GM12878 (cell line): ENCODE data around the gene SETBP1. TPM values are rescaled to one million over a fixed set of nuclear protein-coding genes. Genes with fewer than 3 reads are reported as not detected.

ENCODE experiments used
- EED ChIP-seq: sonication (generic); IDR thresholded peaks from 2 replicates; pipeline ENCODE4 v1.6.1; 2016; ENCODE audit warnings: antibody characterized with exemption, low read depth
- ESRRA ChIP-seq: IDR thresholded peaks from 2 replicates; pipeline ENCODE4 v1.6.1; 2012; ENCODE audit warnings: mild to moderate bottlenecking, low read length, improper control_type of control experiment
- JUNB ChIP-seq: IDR thresholded peaks from 2 replicates; pipeline ENCODE4 v1.6.1; 2016; ENCODE audit warnings: antibody characterized with exemption, mild to moderate bottlenecking
- KLF5 ChIP-seq: fragments of 450-650 bp; IDR thresholded peaks from 2 replicates; pipeline ENCODE4 v1.6.1; 2014; ENCODE audit warnings: mild to moderate bottlenecking; ENCODE audit not compliant: partially characterized antibody
- PAX8 ChIP-seq: fragments of 450-650 bp; IDR thresholded peaks from 2 replicates; pipeline ENCODE4 v1.6.1; 2017; ENCODE audit warnings: mild to moderate bottlenecking, moderate library complexity
- SMC3 ChIP-seq: IDR thresholded peaks from 2 replicates; pipeline ENCODE4 v1.6.1; 2011; ENCODE audit warnings: low read length, improper control_type of control experiment, borderline replicate concordance
- STAT3 ChIP-seq: IDR thresholded peaks from 2 replicates; pipeline ENCODE4 v1.6.1; 2011; ENCODE audit warnings: low read depth, low read length, improper control_type of control experiment
- YY1 ChIP-seq: IDR thresholded peaks from 2 replicates; pipeline ENCODE4 v1.6.1; 2011; ENCODE audit warnings: low read depth, mild to moderate bottlenecking, low read length
- ZNF24 ChIP-seq: fragments of 450-650 bp; IDR thresholded peaks from 2 replicates; pipeline ENCODE4 v1.6.1; 2017; ENCODE audit warnings: antibody characterized with exemption, mild to moderate bottlenecking
- polyA plus RNA-seq, 11 experiments: library from polyadenylated mRNA; depleted of rRNA in 4 of 11; unstranded in 6 of 11; stranded (reverse) in 5 of 11; fragments of >200 nt; fragmentation: Nextera tagmentation in 4 of 11; fragmentation: Illumina TruSeq in 1 of 11; extraction: Ambion mirVana in 4 of 11; extraction: Trizol in 1 of 11; gene quantifications; 1 replicate in 1 of 11; 2 replicates in 10 of 11; pipeline versions ENCODE4 v1.2.1 to v1.2.3, GENCODE V29; 2011 to 2016; ENCODE audit warnings: inconsistent platforms in 2 of 11, missing spikeins in 2 of 11, low read depth in 1 of 11
- total RNA-seq, 4 experiments: library from RNA; depleted of rRNA in 3 of 4; stranded (reverse); fragments of >200 nt in 3 of 4; fragmentation: Illumina TruSeq in 1 of 4; extraction: Trizol in 1 of 4; gene quantifications; 2 replicates each; pipeline versions ENCODE4 v1.2.1 to v1.2.3, GENCODE V29; 2013 to 2021
- TF ChIP-seq, protein P1 (sequence below): fragments of 450-650 bp; IDR thresholded peaks from 2 replicates; pipeline ENCODE4 v1.6.1; 2018; ENCODE audit warnings: mild to moderate bottlenecking, low read depth, moderate library complexity; ENCODE audit not compliant: partially characterized antibody

SETBP1 gene
- total and polyA plus RNA-seq, 10 of the 15 experiments (the other 5 are each of a cell fraction or from before 2014, with no cell fraction given): 0.99 to 29.7 (median 8.3) TPM

DNA sequence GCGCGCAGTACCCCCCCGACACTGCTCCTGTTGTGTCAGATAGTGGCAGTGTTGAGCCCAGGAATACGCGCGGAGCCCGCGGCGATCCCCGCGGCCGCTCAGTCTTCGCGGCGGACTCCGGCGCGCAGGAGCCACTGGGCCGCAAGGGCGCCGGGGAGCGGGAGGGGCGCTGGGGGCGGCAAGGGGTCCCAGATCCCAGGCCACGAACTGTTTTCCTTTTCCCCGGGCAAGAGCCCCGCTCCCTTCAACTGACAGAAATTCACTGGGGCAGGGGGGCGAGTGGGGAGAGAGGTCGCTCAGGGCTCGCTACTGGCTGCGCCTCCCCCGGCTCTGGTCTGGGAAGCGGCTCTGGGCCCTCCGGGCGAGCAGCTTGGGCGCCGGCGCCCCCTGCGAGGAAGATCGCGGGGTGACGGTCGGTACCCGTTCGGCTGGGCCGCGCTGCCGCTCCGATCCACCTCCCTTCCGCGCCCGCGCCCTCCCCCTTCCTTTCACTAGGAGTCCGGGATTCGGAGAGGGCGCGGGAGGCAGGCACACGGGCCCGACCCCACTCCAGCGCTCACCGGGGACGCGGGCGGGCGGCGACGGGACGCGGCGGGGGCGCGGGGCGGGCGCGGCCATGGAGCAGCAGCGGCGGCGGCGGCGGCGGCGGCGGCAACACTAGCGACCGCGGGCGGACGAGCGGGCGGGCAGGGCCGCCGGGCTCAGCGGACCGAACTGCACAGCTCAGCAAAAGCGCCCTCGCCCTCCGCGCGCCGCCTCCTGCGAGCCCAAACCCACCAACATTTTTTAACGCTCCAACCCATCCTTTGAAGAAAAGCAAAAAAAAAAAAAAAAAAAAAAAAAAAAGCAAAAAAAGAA lies 1.4 kb upstream of the SETBP1 start (continued):
- TF ChIP-seq PAX8: no peak
- 0 out of 2 replicates have a peak, but pooled peaks have one; percentile 25 for TF ChIP-seq ZNF24
- TF ChIP-seq SMC3: peak; percentile 89
- peak; percentile 31; the same call in 1 of the 2 replicates for TF ChIP-seq EED
- TF ChIP-seq STAT3: no peak
- peak; percentile 59; the same call in 1 of the 2 replicates for TF ChIP-seq YY1
- TF ChIP-seq ESRRA: peak; percentile 40; the same call in 1 of the 2 replicates
- TF ChIP-seq, protein P1, sequence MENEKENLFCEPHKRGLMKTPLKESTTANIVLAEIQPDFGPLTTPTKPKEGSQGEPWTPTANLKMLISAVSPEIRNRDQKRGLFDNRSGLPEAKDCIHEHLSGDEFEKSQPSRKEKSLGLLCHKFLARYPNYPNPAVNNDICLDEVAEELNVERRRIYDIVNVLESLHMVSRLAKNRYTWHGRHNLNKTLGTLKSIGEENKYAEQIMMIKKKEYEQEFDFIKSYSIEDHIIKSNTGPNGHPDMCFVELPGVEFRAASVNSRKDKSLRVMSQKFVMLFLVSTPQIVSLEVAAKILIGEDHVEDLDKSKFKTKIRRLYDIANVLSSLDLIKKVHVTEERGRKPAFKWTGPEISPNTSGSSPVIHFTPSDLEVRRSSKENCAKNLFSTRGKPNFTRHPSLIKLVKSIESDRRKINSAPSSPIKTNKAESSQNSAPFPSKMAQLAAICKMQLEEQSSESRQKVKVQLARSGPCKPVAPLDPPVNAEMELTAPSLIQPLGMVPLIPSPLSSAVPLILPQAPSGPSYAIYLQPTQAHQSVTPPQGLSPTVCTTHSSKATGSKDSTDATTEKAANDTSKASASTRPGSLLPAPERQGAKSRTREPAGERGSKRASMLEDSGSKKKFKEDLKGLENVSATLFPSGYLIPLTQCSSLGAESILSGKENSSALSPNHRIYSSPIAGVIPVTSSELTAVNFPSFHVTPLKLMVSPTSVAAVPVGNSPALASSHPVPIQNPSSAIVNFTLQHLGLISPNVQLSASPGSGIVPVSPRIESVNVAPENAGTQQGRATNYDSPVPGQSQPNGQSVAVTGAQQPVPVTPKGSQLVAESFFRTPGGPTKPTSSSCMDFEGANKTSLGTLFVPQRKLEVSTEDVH: no peak
- no peak for TF ChIP-seq JUNB
- TF ChIP-seq KLF5: no peak
- TF ChIP-seq, all 136 proteins: peak for 40
